Measurements from ENCODE around the gene WNK1.

DNA sequence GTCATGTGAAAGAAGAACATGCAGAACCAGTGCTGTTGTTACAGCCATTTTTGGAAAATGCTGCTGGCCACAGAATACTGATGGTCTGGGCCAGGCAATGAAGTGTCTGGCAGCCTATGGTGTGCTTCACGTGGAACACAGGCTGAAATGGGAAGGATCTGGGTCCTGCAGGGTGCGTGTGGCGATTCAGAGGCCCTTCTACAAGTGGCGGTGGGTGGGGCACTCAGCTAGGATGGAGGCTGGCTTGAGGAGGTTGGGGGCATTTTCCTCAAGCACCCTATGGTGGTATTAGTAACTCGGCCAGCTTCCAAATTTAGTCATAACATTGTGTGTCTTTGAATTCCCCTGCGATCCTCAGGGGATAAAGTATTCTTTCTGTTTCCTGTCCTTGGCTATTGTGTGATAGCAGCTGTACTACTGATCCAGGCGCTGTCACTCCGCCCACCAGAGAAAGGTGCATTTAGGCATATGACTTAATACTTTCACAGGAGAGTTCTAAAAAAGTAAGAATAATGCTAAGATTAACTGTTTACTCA, 206.3 kb downstream of the WNK1 start:
- TF ChIP-seq, protein P1, sequence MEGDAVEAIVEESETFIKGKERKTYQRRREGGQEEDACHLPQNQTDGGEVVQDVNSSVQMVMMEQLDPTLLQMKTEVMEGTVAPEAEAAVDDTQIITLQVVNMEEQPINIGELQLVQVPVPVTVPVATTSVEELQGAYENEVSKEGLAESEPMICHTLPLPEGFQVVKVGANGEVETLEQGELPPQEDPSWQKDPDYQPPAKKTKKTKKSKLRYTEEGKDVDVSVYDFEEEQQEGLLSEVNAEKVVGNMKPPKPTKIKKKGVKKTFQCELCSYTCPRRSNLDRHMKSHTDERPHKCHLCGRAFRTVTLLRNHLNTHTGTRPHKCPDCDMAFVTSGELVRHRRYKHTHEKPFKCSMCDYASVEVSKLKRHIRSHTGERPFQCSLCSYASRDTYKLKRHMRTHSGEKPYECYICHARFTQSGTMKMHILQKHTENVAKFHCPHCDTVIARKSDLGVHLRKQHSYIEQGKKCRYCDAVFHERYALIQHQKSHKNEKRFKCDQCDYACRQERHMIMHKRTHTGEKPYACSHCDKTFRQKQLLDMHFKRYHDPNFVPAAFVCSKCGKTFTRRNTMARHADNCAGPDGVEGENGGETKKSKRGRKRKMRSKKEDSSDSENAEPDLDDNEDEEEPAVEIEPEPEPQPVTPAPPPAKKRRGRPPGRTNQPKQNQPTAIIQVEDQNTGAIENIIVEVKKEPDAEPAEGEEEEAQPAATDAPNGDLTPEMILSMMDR (optimal IDR thresholded peaks at IDR 0.05 in 1 of 3, IDR thresholded peaks at IDR 0.05 in 1 of 3, conservative IDR thresholded peaks at IDR 0.05 in 1 of 3; ENCODE audit: extremely low read depth in 1 of 3, insufficient read depth in 2 of 3, low read length in 3 of 3), result no peak
- TF ChIP-seq EZH2 (IDR thresholded peaks at IDR 0.05; ENCODE audit: low read length), result no peak

Data from keratinocyte (primary cell).